WTC11 (cell line): ENCODE measurements around the gene PDCD5. TPM values are rescaled to one million over a fixed set of nuclear protein-coding genes. Genes with fewer than 3 reads are reported as not detected.

Experiments used
- ATAC-seq: fragments of 200-7000 bp; cut with Tn5 transposase; 2 replicates; pipeline ENCODE4 v1.10.0; 2021; ENCODE audit warnings: mild to moderate bottlenecking, moderate library complexity
- CTCF ChIA-PET: fragments of 300-600 bp; sonication (Branson Sonifier 250); formaldehyde crosslinking; loops from one replicate; lab custom pipeline; 2021; ENCODE audit warnings: antibody characterized with exemption; lab: Charles Lee
- POLR2A ChIA-PET: fragments of 350-600 bp; sonication (Branson Sonifier 250); formaldehyde crosslinking; loops from one replicate; lab custom pipeline; 2021; ENCODE audit warnings: antibody characterized with exemption; lab: Charles Lee
- DNase-seq: peaks from one replicate; pipeline ENCODE4 v3.0.0; 2021; ENCODE audit warnings: low spot score
- H3K27ac Mint-ChIP-seq: 2 replicates; pipeline ENCODE4 v1.8.0; 2021; ENCODE audit warnings: mixed read lengths
- H3K27me3 Mint-ChIP-seq: 2 replicates; pipeline ENCODE4 v1.8.0; 2021; ENCODE audit warnings: low read depth, mild to moderate bottlenecking, moderate library complexity, mixed read lengths
- H3K36me3 Mint-ChIP-seq: 2 replicates; pipeline ENCODE4 v1.8.0; 2021; ENCODE audit warnings: mixed read lengths
- H3K4me1 Mint-ChIP-seq: 2 replicates; pipeline ENCODE4 v1.8.0; 2022; ENCODE audit warnings: mixed read lengths
- H3K4me3 Mint-ChIP-seq: 2 replicates; pipeline ENCODE4 v1.8.0; 2021; ENCODE audit warnings: mild to moderate bottlenecking, moderate library complexity, mixed read lengths
- H3K9me3 Mint-ChIP-seq: 2 replicates; pipeline ENCODE4 v1.8.0; 2021; ENCODE audit warnings: mixed read lengths
- ARID4B ChIP-seq: sonication (generic); formaldehyde crosslinking; IDR thresholded peaks from 2 replicates; pipeline ENCODE4 v1.8.0; 2023; ENCODE audit warnings: missing genetic modification reagents, mild to moderate bottlenecking, borderline replicate concordance
- ATF3 ChIP-seq: sonication (generic); formaldehyde crosslinking; conservative IDR thresholded peaks from 2 replicates; pipeline ENCODE4 v1.8.1; 2022; ENCODE audit warnings: mild to moderate bottlenecking, missing genetic modification reagents
- E2F5 ChIP-seq: sonication (generic); formaldehyde crosslinking; IDR thresholded peaks from 2 replicates; pipeline ENCODE4 v1.8.1; 2022; ENCODE audit warnings: mild to moderate bottlenecking, moderate library complexity, missing genetic modification reagents
- EMX1 ChIP-seq: fragments of 250-450 bp; sonication (Bioruptor Pico); IDR thresholded peaks from 2 replicates; pipeline ENCODE4 v1.8.0; 2021; ENCODE audit warnings: mild to moderate bottlenecking
- ERG ChIP-seq: fragments of 250-450 bp; sonication (Bioruptor Pico); IDR thresholded peaks from 2 replicates; pipeline ENCODE4 v1.8.0; 2021; ENCODE audit warnings: mild to moderate bottlenecking
- GTF2I ChIP-seq: fragments of 250-450 bp; sonication (Bioruptor Pico); conservative IDR thresholded peaks from 2 replicates; pipeline ENCODE4 v1.4.0; 2021; ENCODE audit warnings: mild to moderate bottlenecking
- HMGXB4 ChIP-seq: sonication (generic); formaldehyde crosslinking; IDR thresholded peaks from 2 replicates; pipeline ENCODE4 v1.8.1; 2023; ENCODE audit warnings: mild to moderate bottlenecking, moderate library complexity, missing genetic modification reagents
- JAZF1 ChIP-seq: fragments of 250-450 bp; sonication (Bioruptor Pico); IDR thresholded peaks from 2 replicates; pipeline ENCODE4 v1.9.0; 2021; ENCODE audit warnings: moderate library complexity, mild to moderate bottlenecking, inconsistent platforms
- JUN ChIP-seq: sonication (generic); formaldehyde crosslinking; IDR thresholded peaks from 2 replicates; pipeline ENCODE4 v1.8.0; 2023; ENCODE audit warnings: mild to moderate bottlenecking, missing genetic modification reagents
- RORB ChIP-seq: fragments of 250-450 bp; sonication (Bioruptor Pico); IDR thresholded peaks from 2 replicates; pipeline ENCODE4 v1.9.0; 2021; ENCODE audit warnings: mild to moderate bottlenecking
- SMAD4 ChIP-seq: sonication (generic); formaldehyde crosslinking; IDR thresholded peaks from 2 replicates; pipeline ENCODE4 v1.8.0; 2022; ENCODE audit warnings: mild to moderate bottlenecking, missing genetic modification reagents
- USF2 ChIP-seq: sonication (generic); formaldehyde crosslinking; IDR thresholded peaks from 2 replicates; pipeline ENCODE4 v1.8.1; 2023; ENCODE audit warnings: mild to moderate bottlenecking, missing genetic modification reagents, moderate library complexity
- ZNF219 ChIP-seq: sonication (generic); formaldehyde crosslinking; IDR thresholded peaks from 2 replicates; pipeline ENCODE4 v1.8.0; 2023; ENCODE audit warnings: missing genetic modification reagents, mild to moderate bottlenecking, borderline replicate concordance
- ZNF263 ChIP-seq: sonication (generic); formaldehyde crosslinking; IDR thresholded peaks from 2 replicates; pipeline ENCODE4 v1.8.1; 2022; ENCODE audit warnings: low read depth, mild to moderate bottlenecking, moderate library complexity, missing genetic modification reagents
- ZNF281 ChIP-seq: sonication (generic); formaldehyde crosslinking; IDR thresholded peaks from 2 replicates; pipeline ENCODE4 v1.8.0; 2023; ENCODE audit warnings: mild to moderate bottlenecking, missing genetic modification reagents
- ZNF317 ChIP-seq: sonication (generic); formaldehyde crosslinking; IDR thresholded peaks from 2 replicates; pipeline ENCODE4 v1.8.1; 2023; ENCODE audit warnings: low read depth, mild to moderate bottlenecking, moderate library complexity, missing genetic modification reagents, borderline replicate concordance
- ZNF512 ChIP-seq: sonication (generic); formaldehyde crosslinking; IDR thresholded peaks from 2 replicates; pipeline ENCODE4 v1.8.1; 2022; ENCODE audit warnings: missing genetic modification reagents, borderline replicate concordance
- total RNA-seq: library from RNA; stranded (reverse); gene quantifications from 3 replicates; pipeline ENCODE4 v1.2.3, GENCODE V29; 2021

The PDCD5 gene
- total RNA-seq, 1 experiment from 2014 or later, result 89.5 TPM

- TF ChIP-seq SMAD4, result no peak
- TF ChIP-seq RORB, result no peak
- TF ChIP-seq ATF3 (CRISPR knock-in tag), result no peak
- TF ChIP-seq ZNF317, result no peak
- TF ChIP-seq ZNF219 (CRISPR knock-in tag), result no peak
- TF ChIP-seq HMGXB4 (CRISPR knock-in tag), result no peak
- TF ChIP-seq JUN (CRISPR knock-in tag), result no peak
- no peak for TF ChIP-seq JAZF1 (CRISPR knock-in tag)
- TF ChIP-seq ZNF263 (CRISPR knock-in tag), result no peak
These were observed 24.6 kb downstream of the PDCD5 start (continued) for GRCh38 chr19:32605544-32605943.

- ChIA-PET CTCF (no interaction called here), POLR2A (no interaction called here)
- H3K4me1 Mint-ChIP-seq, result no peaks in the 10 kb centered on the region
- H3K9me3 Mint-ChIP-seq, result peaks cover 4% of the 10 kb centered on the region
- TF ChIP-seq EMX1, result no peak
- TF ChIP-seq SMAD4, result no peak
- TF ChIP-seq ZNF512, result no peak
- TF ChIP-seq ZNF281, result no peak
- TF ChIP-seq GTF2I, result no peak
- no peak for TF ChIP-seq ERG (CRISPR knock-in tag)
- TF ChIP-seq ARID4B (CRISPR knock-in tag), result no peak
- no peak for TF ChIP-seq E2F5 (CRISPR knock-in tag)
- TF ChIP-seq HMGXB4 (CRISPR knock-in tag), result no peak
- TF ChIP-seq USF2 (CRISPR knock-in tag), result no peak
- no peak for TF ChIP-seq JAZF1 (CRISPR knock-in tag)
- peaks cover 41% of the 10 kb centered on the region for H3K36me3 Mint-ChIP-seq
- no peak overlapping the region for H3K4me3 Mint-ChIP-seq
- H3K27me3 Mint-ChIP-seq, result no peaks in the 10 kb centered on the region
- DNase-seq (no peak), ATAC-seq (no peak)
- H3K27ac Mint-ChIP-seq, result no peak overlapping the region
These were observed 25.3 kb downstream of the PDCD5 start for GRCh38 chr19:32606289-32606688.
